OCI-LY7 (cell line): ENCODE results near the gene DPF3. TPM values are rescaled to one million over a fixed set of nuclear protein-coding genes. Genes with fewer than 3 reads are reported as not detected.

Experiments
- BruUV-seq: library from RNA; stranded (reverse); fragments of 400-500 nt; replicated peaks from 2 replicates; lab custom pipeline; 2021; lab: Mats Ljungman, UMichigan
- CTCF ChIA-PET: fragments of 300-600 bp; sonication (Branson Sonifier 250); formaldehyde crosslinking; loops from one replicate; lab custom pipeline; 2022; ENCODE audit warnings: antibody characterized with exemption; ENCODE audit not compliant: unreplicated experiment; lab: Charles Lee
- POLR2A ChIA-PET: fragments of 300-600 bp; sonication (Branson Sonifier 250); formaldehyde crosslinking; loops from one replicate; lab custom pipeline; 2022; ENCODE audit warnings: antibody characterized with exemption; lab: Charles Lee
- DNase-seq: peaks from one replicate; pipeline ENCODE4 v3.0.0-alpha.2; 2015; ENCODE audit warnings: low spot score
- H2AFZ ChIP-seq: fragments of 200-600 bp; sonication (generic), shearing (Covaris generic); 2 replicates; pipeline ENCODE4 v1.6.1; 2014; ENCODE audit warnings: mild to moderate bottlenecking, antibody characterized with exemption, low read length, moderate library complexity
- H3K27ac ChIP-seq: fragments of 200-600 bp; sonication (generic); 2 replicates; pipeline ENCODE4 v1.5.1; 2014; ENCODE audit warnings: mixed run types, low read depth, mild to moderate bottlenecking, moderate library complexity, low read length, inconsistent platforms; ENCODE audit not compliant: poor library complexity, severe bottlenecking
- H3K36me3 ChIP-seq: fragments of 200-600 bp; sonication (generic); 2 replicates; pipeline ENCODE4 v1.6.1; 2014; ENCODE audit warnings: mild to moderate bottlenecking, antibody characterized with exemption, low read length, moderate library complexity, mixed read lengths; ENCODE audit not compliant: insufficient read depth
- H3K4me1 ChIP-seq: fragments of 200-600 bp; sonication (generic); 2 replicates; pipeline ENCODE4 v1.5.1; 2014; ENCODE audit warnings: mild to moderate bottlenecking, low read length; ENCODE audit not compliant: insufficient read depth, poor library complexity, severe bottlenecking
- H3K4me2 ChIP-seq: fragments of 200-600 bp; sonication (generic); 2 replicates; pipeline ENCODE4 v1.6.1; 2014; ENCODE audit warnings: mild to moderate bottlenecking, low read length
- H3K4me3 ChIP-seq: fragments of 200-600 bp; sonication (generic); 2 replicates; pipeline ENCODE4 v1.5.1; 2014; ENCODE audit warnings: mild to moderate bottlenecking, low read depth, low read length; ENCODE audit not compliant: poor library complexity, severe bottlenecking
- H3K79me2 ChIP-seq: fragments of 200-600 bp; sonication (generic); 2 replicates; pipeline ENCODE4 v1.6.1; 2016; ENCODE audit warnings: low read depth, mild to moderate bottlenecking, low read length, moderate library complexity, mixed read lengths; ENCODE audit not compliant: insufficient read depth
- H3K9me2 ChIP-seq: fragments of 200-600 bp; sonication (generic); 2 replicates; pipeline ENCODE4 v1.6.1; 2016; ENCODE audit warnings: mild to moderate bottlenecking, low read length, mixed read lengths; ENCODE audit not compliant: insufficient read depth
- H3K9me3 ChIP-seq: fragments of 200-600 bp; sonication (generic); 2 replicates; pipeline ENCODE4 v1.6.1; 2014; ENCODE audit warnings: mild to moderate bottlenecking, mixed run types, low read length, mixed read lengths
- H4K20me1 ChIP-seq: fragments of 200-600 bp; sonication (generic); 2 replicates; pipeline ENCODE4 v1.6.1; 2014; ENCODE audit warnings: mild to moderate bottlenecking, antibody characterized with exemption, low read length, moderate library complexity, mixed read lengths; ENCODE audit not compliant: insufficient read depth
- EZH2phosphoT487 ChIP-seq: fragments of 200-600 bp; sonication (generic); IDR thresholded peaks from 2 replicates; pipeline ENCODE4 v1.6.1; 2018; ENCODE audit warnings: low read depth, borderline replicate concordance, mild to moderate bottlenecking, mixed run types, antibody characterized with exemption, low read length, moderate library complexity, mixed read lengths
- intact Hi-C: fragments of 100-400 bp; cut with micrococcal nuclease; formaldehyde crosslinking; loops from one replicate; pipeline ENCODE4 v1.10.0; 2022; ENCODE audit not compliant: unreplicated experiment
- total RNA-seq, 2 experiments: library from RNA; depleted of rRNA in 1 of 2; stranded (reverse); fragments of >200 nt in 1 of 2; shearing (Covaris generic) in 1 of 2; gene quantifications; 2 replicates each; pipeline ENCODE4 v1.2.3, GENCODE V29; 2014 to 2022
- TF ChIP-seq, protein P1 (sequence below): fragments of 200-600 bp; sonication (generic); conservative IDR thresholded peaks from 2 replicates; pipeline ENCODE4 v1.5.1; 2014; ENCODE audit warnings: mild to moderate bottlenecking, antibody characterized with exemption, low read length, moderate library complexity, mixed read lengths

Gene DPF3
- total RNA-seq, 2 experiments from 2014 or later = 0.42 TPM; not detected in 1

DNA sequence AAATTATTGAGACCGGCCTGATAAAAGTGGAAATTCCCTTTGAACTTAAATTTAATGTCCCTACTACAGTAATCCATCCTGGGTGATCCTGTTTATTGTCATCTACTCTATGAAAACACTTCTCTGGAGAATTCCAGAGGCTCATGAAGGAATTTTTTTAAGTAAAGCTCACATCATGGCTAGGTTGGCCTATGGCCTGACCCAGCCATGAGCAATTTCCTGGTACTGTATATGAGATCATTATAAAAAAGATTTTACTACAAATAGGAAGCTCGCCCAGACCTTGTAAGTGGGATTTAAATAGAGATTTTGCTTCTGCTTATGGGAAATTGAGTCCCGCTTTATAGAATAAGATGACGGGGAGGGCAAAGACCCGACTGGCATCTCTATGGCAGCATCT lies 215.5 kb downstream of the DPF3 start:
- Histone ChIP-seq H4K20me1 (no peaks in the 10 kb centered on the region), H3K4me2 (no peak overlapping the region), H3K79me2 (no peaks in the 10 kb centered on the region), H3K4me3 (no peak overlapping the region), H3K9me3 (no peaks in the 10 kb centered on the region), H3K27ac (no peak overlapping the region), H3K9me2 (no peaks in the 10 kb centered on the region), H2AFZ (no peak overlapping the region), H3K36me3 (no peaks in the 10 kb centered on the region), H3K4me1 (no peaks in the 10 kb centered on the region)
- TF ChIP-seq EZH2phosphoT487 = no peak
- TF ChIP-seq, protein P1, sequence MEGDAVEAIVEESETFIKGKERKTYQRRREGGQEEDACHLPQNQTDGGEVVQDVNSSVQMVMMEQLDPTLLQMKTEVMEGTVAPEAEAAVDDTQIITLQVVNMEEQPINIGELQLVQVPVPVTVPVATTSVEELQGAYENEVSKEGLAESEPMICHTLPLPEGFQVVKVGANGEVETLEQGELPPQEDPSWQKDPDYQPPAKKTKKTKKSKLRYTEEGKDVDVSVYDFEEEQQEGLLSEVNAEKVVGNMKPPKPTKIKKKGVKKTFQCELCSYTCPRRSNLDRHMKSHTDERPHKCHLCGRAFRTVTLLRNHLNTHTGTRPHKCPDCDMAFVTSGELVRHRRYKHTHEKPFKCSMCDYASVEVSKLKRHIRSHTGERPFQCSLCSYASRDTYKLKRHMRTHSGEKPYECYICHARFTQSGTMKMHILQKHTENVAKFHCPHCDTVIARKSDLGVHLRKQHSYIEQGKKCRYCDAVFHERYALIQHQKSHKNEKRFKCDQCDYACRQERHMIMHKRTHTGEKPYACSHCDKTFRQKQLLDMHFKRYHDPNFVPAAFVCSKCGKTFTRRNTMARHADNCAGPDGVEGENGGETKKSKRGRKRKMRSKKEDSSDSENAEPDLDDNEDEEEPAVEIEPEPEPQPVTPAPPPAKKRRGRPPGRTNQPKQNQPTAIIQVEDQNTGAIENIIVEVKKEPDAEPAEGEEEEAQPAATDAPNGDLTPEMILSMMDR = no peak
- intact Hi-C loops = no loop called here
- DNase-seq = no peak
- CTCF ChIA-PET = no interaction called here
- POLR2A ChIA-PET = interaction anchor here (0.7 kb wide), 2 partner anchors 11 to 132 kb away, joined by 3 read pairs; no protein-coding TSS in a partner anchor
- BruUV-seq = no TSS peak

DNA sequence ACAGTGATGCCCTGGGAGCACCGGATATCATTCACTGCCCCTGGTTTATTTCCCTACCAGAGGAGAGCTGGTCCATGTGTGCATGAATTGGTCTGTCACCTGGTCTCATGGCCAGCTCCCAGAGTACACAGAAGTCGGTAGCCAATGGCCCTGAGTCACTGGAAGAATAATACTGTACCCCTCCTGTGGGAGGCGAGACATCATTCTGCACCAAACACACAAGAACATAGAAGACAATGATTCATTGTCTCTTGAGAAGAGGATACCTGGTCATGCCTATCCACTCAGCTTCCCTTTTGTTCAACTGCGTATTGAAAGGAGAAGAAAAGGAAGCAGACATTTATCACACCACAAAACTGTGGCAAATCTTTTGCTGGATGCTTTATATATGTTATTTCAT lies 216.2 kb downstream of the DPF3 start:
- H3K4me3 ChIP-seq = no peak overlapping the region
- POLR2A ChIA-PET = no interaction called here
- H3K4me1 ChIP-seq = no peaks in the 10 kb centered on the region
- no TSS peak for BruUV-seq
- H3K4me2 ChIP-seq = no peak overlapping the region
- no peaks in the 10 kb centered on the region for H4K20me1 ChIP-seq
- H3K9me3 ChIP-seq = no peaks in the 10 kb centered on the region
- no peaks in the 10 kb centered on the region for H3K36me3 ChIP-seq
- TF ChIP-seq, protein P1 = no peak
- TF ChIP-seq EZH2phosphoT487 = no peak
- CTCF ChIA-PET = no interaction called here
- H3K27ac ChIP-seq = no peak overlapping the region
- no peaks in the 10 kb centered on the region for H3K79me2 ChIP-seq
- intact Hi-C loops = no loop called here
- DNase-seq = no peak
- H3K9me2 ChIP-seq = no peaks in the 10 kb centered on the region
- H2AFZ ChIP-seq = no peak overlapping the region

DNA sequence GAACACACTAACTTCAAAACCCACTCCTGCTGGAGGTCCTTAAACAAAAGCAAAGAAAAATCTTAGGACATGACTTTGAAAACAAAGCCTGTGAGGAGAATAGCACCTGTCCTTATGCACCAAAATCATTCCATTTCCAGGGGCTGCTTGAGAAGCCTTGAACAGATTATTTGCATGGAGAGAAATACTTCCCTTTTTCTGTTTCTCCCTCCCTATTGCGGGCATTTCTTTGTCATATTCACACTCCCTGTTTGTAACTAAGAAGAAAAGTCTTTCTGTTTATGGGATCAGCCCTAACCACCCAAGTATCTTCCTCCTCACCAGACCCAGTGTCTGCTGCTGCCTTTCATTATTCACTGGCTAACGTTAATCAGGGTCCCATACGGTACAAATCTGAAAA lies 218.8 kb downstream of the DPF3 start:
- no peak overlapping the region for H3K4me2 ChIP-seq
- H3K9me3 ChIP-seq = no peaks in the 10 kb centered on the region
- no peak overlapping the region for H2AFZ ChIP-seq
- ChIA-PET CTCF (no interaction called here), POLR2A (no interaction called here)
- no peak overlapping the region for H3K4me3 ChIP-seq
- no TSS peak for BruUV-seq
- no peak for DNase-seq
- no peaks in the 10 kb centered on the region for H3K4me1 ChIP-seq
- TF ChIP-seq, protein P1 = no peak
- TF ChIP-seq EZH2phosphoT487 = no peak
- intact Hi-C loops = no loop called here
- H3K27ac ChIP-seq = no peak overlapping the region
- no peaks in the 10 kb centered on the region for H3K9me2 ChIP-seq
- no peaks in the 10 kb centered on the region for H4K20me1 ChIP-seq
- no peaks in the 10 kb centered on the region for H3K79me2 ChIP-seq
- H3K36me3 ChIP-seq = no peaks in the 10 kb centered on the region
